HepG2 (cell line): ENCODE results near the gene BCAM. TPM values are rescaled to one million over a fixed set of nuclear protein-coding genes. Genes with fewer than 3 reads are reported as not detected.

ENCODE experiments used
- ATAC-seq: fragments of 200-7000 bp; cut with Tn5 transposase; 3 replicates; pipeline ENCODE4 v1.9.1; 2020; ENCODE audit warnings: mild to moderate bottlenecking, moderate library complexity
- BruUV-seq: library from RNA; stranded (reverse); fragments of 400-500 nt; replicated peaks from 2 replicates; lab custom pipeline; 2021; lab: Mats Ljungman, UMichigan
- CTCF ChIA-PET: fragments of 300-600 bp; formaldehyde crosslinking; extraction: SDS; loops from one replicate; lab custom pipeline; 2021; ENCODE audit warnings: low total read pairs, inconsistent platforms, low intra/inter-chr PET ratio; lab: Yijun Ruan, JAX
- POLR2A ChIA-PET: fragments of 350-600 bp; sonication (Branson Sonifier 250); formaldehyde crosslinking; loops from one replicate; lab custom pipeline; 2020; ENCODE audit warnings: antibody characterized with exemption, inconsistent platforms; lab: Yijun Ruan, JAX
- DNase-seq: peaks from one replicate; pipeline ENCODE4 v3.0.0-alpha.2; 2015; ENCODE audit warnings: low spot score
- FAIRE-seq: peaks from 3 replicates; lab custom pipeline; 2011; peaks lifted over from hg19 to GRCh38; lab: Jason Lieb, UNC
- H2AFZ ChIP-seq: one replicate; pipeline ENCODE4 v1.6.1; 2011; ENCODE audit warnings: low read length, inconsistent platforms
- H3K27ac ChIP-seq: fragments of 300-600 bp; 3 replicates; pipeline ENCODE4 v1.8.0; 2011; ENCODE audit warnings: mixed run types, mild to moderate bottlenecking, mixed read lengths, low read length, inconsistent platforms; ENCODE audit not compliant: insufficient read depth; ENCODE audit errors: extremely low read length
- H3K27me3 ChIP-seq, 2 experiments: fragments of 200-600 bp in 1 of 2; 2 replicates in 1 of 2; 3 replicates in 1 of 2; pipeline versions ENCODE4 v1.6.0 to v1.8.0; 2011; ENCODE audit warnings: low read length in 2 of 2, mild to moderate bottlenecking in 2 of 2, moderate library complexity in 2 of 2, inconsistent platforms in 1 of 2; ENCODE audit not compliant: insufficient read depth in 2 of 2, control insufficient read depth in 1 of 2
- H3K36me3 ChIP-seq, 2 experiments: fragments of 200-600 bp in 1 of 2; replicated peaks in 1 of 2; 2 replicates in 1 of 2; 3 replicates in 1 of 2; pipeline versions ENCODE4 v1.5.1 to v1.8.0; 2011; ENCODE audit warnings: low read length in 2 of 2, inconsistent platforms in 1 of 2; ENCODE audit not compliant: insufficient read depth in 2 of 2, control insufficient read depth in 1 of 2
- H3K4me1 ChIP-seq: 2 replicates; pipeline ENCODE4 v1.5.1; 2012; ENCODE audit warnings: low read length, inconsistent platforms; ENCODE audit not compliant: insufficient read depth
- H3K4me2 ChIP-seq: 2 replicates; pipeline ENCODE4 v1.6.0; 2011; ENCODE audit warnings: low read depth, low read length, inconsistent platforms
- H3K4me3 ChIP-seq, 3 experiments: fragments of 200-600 bp in 1 of 3; sonication (generic), shearing (Covaris generic) in 1 of 3; replicated peaks in 1 of 3; 2 replicates each; pipeline ENCODE4 v1.5.1; 2011 to 2016; ENCODE audit warnings: low read length in 3 of 3, inconsistent platforms in 2 of 3, low read depth in 2 of 3, mild to moderate bottlenecking in 2 of 3, control low read depth in 1 of 3, mixed read lengths in 1 of 3; ENCODE audit not compliant: insufficient read depth in 1 of 3
- H3K79me2 ChIP-seq: one replicate; pipeline ENCODE4 v1.6.1; 2011; ENCODE audit warnings: low read length, inconsistent platforms; ENCODE audit not compliant: insufficient read depth
- H3K9ac ChIP-seq: 2 replicates; pipeline ENCODE4 v1.6.0; 2011; ENCODE audit warnings: mild to moderate bottlenecking, low read depth, low read length, inconsistent platforms; ENCODE audit not compliant: insufficient read depth
- H3K9me3 ChIP-seq: 2 replicates; pipeline ENCODE4 v1.5.1; 2012; ENCODE audit warnings: mild to moderate bottlenecking, low read length
- H4K20me1 ChIP-seq: 2 replicates; pipeline ENCODE4 v1.6.0; 2011; ENCODE audit warnings: inconsistent platforms, mild to moderate bottlenecking, low read length, moderate library complexity; ENCODE audit not compliant: insufficient read depth
- AGO2 ChIP-seq: fragments of 200-400 bp; formaldehyde crosslinking; optimal IDR thresholded peaks from 2 replicates; pipeline ENCODE3; 2017; ENCODE audit warnings: mild to moderate bottlenecking, low read depth, low read length, moderate library complexity
- RBFOX2 ChIP-seq: fragments of 200-400 bp; formaldehyde crosslinking; IDR thresholded peaks from 2 replicates; pipeline ENCODE4 v1.6.1; 2017; ENCODE audit warnings: low read depth, mild to moderate bottlenecking, low read length
- TRIM22 ChIP-seq: fragments of 450-650 bp; IDR thresholded peaks from 2 replicates; pipeline ENCODE4 v1.6.1; 2017
- ZNF34 ChIP-seq: sonication (generic); formaldehyde crosslinking; IDR thresholded peaks from 2 replicates; pipeline ENCODE4 v1.4.0; 2020; ENCODE audit warnings: mild to moderate bottlenecking, missing genetic modification reagents, borderline replicate concordance
- ZNF501 ChIP-seq: sonication (generic); formaldehyde crosslinking; IDR thresholded peaks from 2 replicates; pipeline ENCODE4 v1.5.1; 2020; ENCODE audit warnings: mild to moderate bottlenecking, moderate library complexity, missing genetic modification reagents
- WGBS: methylation state at CpG from one replicate; pipeline ENCODE4 v1.1.6; 2017; ENCODE audit warnings: low lambda C conversion rate; 5-methylcytosine and 5-hydroxymethylcytosine counted together
- in situ Hi-C: cut with HindIII; loops from 2 replicates; pipeline ENCODE4 v1.10.0; 2017; ENCODE audit warnings: low pct_unique_long_range_greater_than_20kb; ENCODE audit not compliant: extremely low pct_ligation_motif_present
- intact Hi-C: fragments of 100-400 bp; cut with micrococcal nuclease; formaldehyde crosslinking; loops from one replicate; pipeline ENCODE4 v1.10.0; 2022; ENCODE audit not compliant: unreplicated experiment
- polyA plus RNA-seq, 8 experiments: library from polyadenylated mRNA; depleted of rRNA in 3 of 8; stranded (reverse) in 7 of 8; unstranded in 1 of 8; fragments of >200 nt; fragmentation: Illumina TruSeq in 4 of 8; extraction: Trizol in 4 of 8; gene quantifications; 2 replicates each; pipeline versions ENCODE4 v1.2.1 to v1.2.3, GENCODE V29; 2011 to 2016; ENCODE audit warnings: low read depth in 4 of 8, missing spikeins in 1 of 8, mixed read lengths in 1 of 8; ENCODE audit not compliant: insufficient read depth in 1 of 8
- total RNA-seq, 5 experiments: library from RNA; depleted of rRNA; stranded (reverse); fragments of >200 nt; fragmentation: Illumina TruSeq; extraction: Trizol; gene quantifications; 2 replicates each; pipeline ENCODE4 v1.2.3, GENCODE V29; 2016; ENCODE audit warnings: low read depth in 1 of 5
- TF ChIP-seq, protein P1 (sequence below): sonication (generic); formaldehyde crosslinking; IDR thresholded peaks from 2 replicates; pipeline ENCODE4 v1.4.0; 2020; ENCODE audit warnings: missing genetic modification reagents, mild to moderate bottlenecking, borderline replicate concordance

BCAM gene
- total and polyA plus RNA-seq, 2 of the 13 experiments (the other 11 are each of a cell fraction or from before 2014, with no cell fraction given) = 51.2 to 62.7 TPM

DNA sequence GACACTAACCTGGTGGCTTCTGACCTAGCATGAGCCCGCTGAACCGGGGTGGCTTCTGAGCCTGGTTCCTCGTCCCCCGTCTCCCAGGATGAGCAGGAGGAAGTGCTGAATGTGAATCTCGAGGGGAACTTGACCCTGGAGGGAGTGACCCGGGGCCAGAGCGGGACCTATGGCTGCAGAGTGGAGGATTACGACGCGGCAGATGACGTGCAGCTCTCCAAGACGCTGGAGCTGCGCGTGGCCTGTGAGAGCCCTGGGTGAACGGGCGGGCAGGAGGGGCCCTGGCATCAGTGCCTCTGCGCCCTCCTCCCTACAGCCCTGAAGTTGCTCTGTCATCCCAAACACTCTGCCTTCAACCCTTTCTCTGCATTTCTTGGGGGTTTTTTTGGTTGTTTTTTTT, 5.6 kb downstream of the BCAM start:
- Histone ChIP-seq H3K79me2 (peaks cover 16% of the 10 kb centered on the region), H3K27ac (no peak overlapping the region), H3K4me1 (peaks cover 61% of the 10 kb centered on the region), H3K4me2 (no peak overlapping the region), H2AFZ (no peak overlapping the region)
- intact Hi-C loops = no loop called here
- CTCF ChIA-PET = no interaction called here
- no peak for FAIRE-seq
- no peak for ATAC-seq
- DNase-seq = no peak
- TF ChIP-seq RBFOX2 (0 out of 2 replicates have a peak, but pooled peaks have one; percentile 52), AGO2 (peak; percentile 36), TRIM22 (no peak)
- TF ChIP-seq, all 625 proteins: peak for 2
- H3K9me3 ChIP-seq = no peaks in the 10 kb centered on the region
- no peaks in the 10 kb centered on the region; a peak in 1 of 5 replicates for H3K27me3 ChIP-seq
- no TSS peak for BruUV-seq
- in situ Hi-C loops = no loop called here
- POLR2A ChIA-PET = no interaction called here
- no peak overlapping the region for H3K4me3 ChIP-seq
- H3K36me3 ChIP-seq = peaks cover 11 to 37% of the 10 kb centered on the region in 2 experiments
- no peak overlapping the region for H3K9ac ChIP-seq
- 0 out of 2 replicates have a peak, but pooled peaks cover 6% of the 10 kb centered on the region for H4K20me1 ChIP-seq
- WGBS = 98% methylated on average over 13 of the region's 17 CpGs

GRCh38 chr19:44816301-44816700, 7.4 kb downstream of the BCAM start:
- 88% methylated on average over 2 of the region's 2 CpGs for WGBS
- BruUV-seq = no TSS peak
- H3K9me3 ChIP-seq = no peaks in the 10 kb centered on the region
- peaks cover under 1% of the 10 kb centered on the region for H3K79me2 ChIP-seq
- in situ Hi-C loops (no loop called here), intact Hi-C loops (no loop called here)
- no peak overlapping the region for H3K27ac ChIP-seq
- H4K20me1 ChIP-seq = 0 out of 2 replicates have a peak, but pooled peaks cover 2% of the 10 kb centered on the region
- H3K27me3 ChIP-seq = no peaks in the 10 kb centered on the region
- peaks cover 46% of the 10 kb centered on the region for H3K4me1 ChIP-seq
- ChIA-PET CTCF (no interaction called here), POLR2A (interaction anchor here (8.3 kb wide), 1 partner anchor 8 kb away, joined by 67 read pairs; the partner anchor contains the start of gene BCAM)
- H3K4me2 ChIP-seq = no peak overlapping the region
- ATAC-seq (no peak), DNase-seq (no peak), FAIRE-seq (no peak)
- no peak overlapping the region for H3K4me3 ChIP-seq
- no peak overlapping the region for H2AFZ ChIP-seq
- H3K9ac ChIP-seq = no peak overlapping the region
- peaks cover 11 to 34% of the 10 kb centered on the region in 2 experiments for H3K36me3 ChIP-seq
- TF ChIP-seq, protein P1, sequence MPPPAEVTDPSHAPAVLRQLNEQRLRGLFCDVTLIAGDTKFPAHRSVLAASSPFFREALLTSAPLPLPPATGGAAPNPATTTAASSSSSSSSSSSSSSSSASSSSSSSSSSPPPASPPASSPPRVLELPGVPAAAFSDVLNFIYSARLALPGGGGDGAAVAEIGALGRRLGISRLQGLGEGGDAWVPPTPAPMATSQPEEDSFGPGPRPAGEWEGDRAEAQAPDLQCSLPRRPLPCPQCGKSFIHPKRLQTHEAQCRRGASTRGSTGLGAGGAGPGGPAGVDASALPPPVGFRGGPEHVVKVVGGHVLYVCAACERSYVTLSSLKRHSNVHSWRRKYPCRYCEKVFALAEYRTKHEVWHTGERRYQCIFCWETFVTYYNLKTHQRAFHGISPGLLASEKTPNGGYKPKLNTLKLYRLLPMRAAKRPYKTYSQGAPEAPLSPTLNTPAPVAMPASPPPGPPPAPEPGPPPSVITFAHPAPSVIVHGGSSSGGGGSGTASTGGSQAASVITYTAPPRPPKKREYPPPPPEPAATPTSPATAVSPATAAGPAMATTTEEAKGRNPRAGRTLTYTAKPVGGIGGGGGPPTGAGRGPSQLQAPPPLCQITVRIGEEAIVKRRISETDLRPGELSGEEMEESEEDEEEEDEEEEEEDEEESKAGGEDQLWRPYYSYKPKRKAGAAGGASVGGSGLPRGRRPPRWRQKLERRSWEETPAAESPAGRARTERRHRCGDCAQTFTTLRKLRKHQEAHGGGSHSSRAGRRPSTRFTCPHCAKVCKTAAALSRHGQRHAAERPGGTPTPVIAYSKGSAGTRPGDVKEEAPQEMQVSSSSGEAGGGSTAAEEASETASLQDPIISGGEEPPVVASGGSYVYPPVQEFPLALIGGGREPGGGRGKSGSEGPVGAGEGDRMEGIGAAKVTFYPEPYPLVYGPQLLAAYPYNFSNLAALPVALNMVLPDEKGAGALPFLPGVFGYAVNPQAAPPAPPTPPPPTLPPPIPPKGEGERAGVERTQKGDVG = no peak
- TF ChIP-seq ZNF501 (CRISPR knock-in tag) (no peak), ZNF34 (CRISPR knock-in tag) (no peak)
